Activated CD4-positive, alpha-beta T cell treated with anti-CD3 and anti-CD28 coated beads, Interleukin-2, amount 50 U/mL, for 16 hours (primary cell): Measurements from ENCODE around the gene PANK1.
"Not testable (repeated sequence)": the region's sequence is repeated elsewhere in the genome, so short reads cannot be mapped to it uniquely, and the experiment has no call there.

Source experiments
- DNase-seq: peaks from one replicate; pipeline ENCODE4 v3.0.0-alpha.2; 2020

PANK1 gene

DNA sequence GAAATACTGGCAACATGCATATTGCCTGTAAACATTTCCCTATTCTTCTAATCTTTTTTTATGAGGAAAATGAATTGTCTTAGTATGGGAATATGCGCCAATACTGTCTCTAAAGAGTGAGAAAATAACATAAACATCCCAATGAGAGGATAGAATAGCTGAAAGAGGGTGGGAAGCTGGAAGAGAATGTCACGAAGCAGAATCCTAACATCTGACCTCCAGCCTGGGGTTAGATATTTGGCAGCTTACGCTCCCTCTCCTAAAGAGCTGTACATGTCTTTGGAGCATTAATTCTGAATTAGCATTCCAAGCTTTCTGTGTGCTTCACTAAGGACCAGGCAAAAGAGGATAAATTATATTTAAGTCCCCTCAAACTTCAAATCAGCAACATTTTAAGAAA, 78.0 kb downstream of the PANK1 start:
- no peak for DNase-seq

- DNase-seq = no peak
These were observed 78.7 kb downstream of the PANK1 start for GRCh38 chr10:89566095-89566950.

- DNase-seq = no peak
These were observed 79.9 kb downstream of the PANK1 start for GRCh38 chr10:89565180-89565579.

- peak; percentile 46 for DNase-seq
These were observed 81.1 kb downstream of the PANK1 start for GRCh38 chr10:89563861-89564478.

- DNase-seq = no peak
These were observed 81.7 kb downstream of the PANK1 start for GRCh38 chr10:89563311-89563710.

GRCh38 chr10:89556600-89556999, 88.4 kb downstream of the PANK1 start:
- DNase-seq = no peak

DNA sequence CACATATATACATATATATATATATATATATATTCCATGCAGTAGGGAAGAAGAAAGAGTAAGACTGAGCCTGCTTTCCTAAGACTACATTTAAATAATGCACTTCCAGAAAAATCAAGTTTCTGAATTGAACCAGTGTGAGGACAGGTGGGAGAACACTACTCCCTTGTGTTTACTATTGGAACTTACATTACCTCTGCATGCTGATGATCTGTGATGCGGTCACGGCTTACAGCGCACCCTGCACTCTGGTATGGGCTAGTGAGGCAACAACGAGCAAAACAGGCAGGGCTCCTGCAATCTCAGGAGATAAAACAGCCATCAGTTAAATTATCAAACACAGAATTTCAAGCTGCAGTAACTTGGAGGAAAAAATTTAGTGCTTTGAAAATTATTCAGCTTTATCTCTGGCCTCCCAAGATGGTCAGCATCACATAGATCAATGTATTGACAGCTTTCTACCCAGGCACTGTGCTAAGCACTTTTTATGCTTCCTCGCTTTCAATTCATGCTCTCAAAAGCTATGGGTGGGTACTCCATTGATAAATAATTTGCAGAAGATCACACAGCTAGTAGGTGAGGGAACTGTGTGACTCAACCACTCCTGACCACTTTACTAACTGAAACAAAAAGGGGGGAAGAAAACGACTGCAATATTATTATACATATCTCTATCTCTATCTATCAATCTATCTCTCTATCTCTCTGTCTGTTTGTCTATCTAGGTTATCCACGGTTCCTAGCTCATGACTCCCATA, 89.2 kb downstream of the PANK1 start:
- DNase-seq = no peak

- no peak for DNase-seq
These were observed 90.6 kb downstream of the PANK1 start for GRCh38 chr10:89554433-89554832.

GRCh38 chr10:89553064-89553734, 91.8 kb downstream of the PANK1 start:
- DNase-seq = peak; percentile 18

DNA sequence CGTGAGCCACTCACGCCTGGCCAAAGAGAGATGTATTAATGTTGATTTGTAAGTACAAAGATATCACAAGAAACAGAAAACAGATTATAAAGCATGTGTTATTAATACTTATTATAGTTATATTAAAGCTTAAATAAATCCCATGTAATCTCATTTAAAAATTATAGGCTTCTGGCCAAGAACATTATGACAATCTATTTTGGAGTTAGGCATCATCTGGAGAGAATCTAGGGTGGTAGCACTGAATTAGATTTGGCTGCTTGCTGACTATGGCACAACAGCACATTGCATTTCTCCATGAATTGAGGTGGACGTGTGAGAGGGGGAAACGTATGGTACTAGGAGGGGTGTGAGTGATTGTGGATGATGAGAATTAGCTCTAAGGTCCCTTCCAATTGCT, 92.8 kb downstream of the PANK1 start:
- DNase-seq = no peak

- DNase-seq = no peak
These were observed 94.5 kb downstream of the PANK1 start for GRCh38 chr10:89550509-89550908.

DNA sequence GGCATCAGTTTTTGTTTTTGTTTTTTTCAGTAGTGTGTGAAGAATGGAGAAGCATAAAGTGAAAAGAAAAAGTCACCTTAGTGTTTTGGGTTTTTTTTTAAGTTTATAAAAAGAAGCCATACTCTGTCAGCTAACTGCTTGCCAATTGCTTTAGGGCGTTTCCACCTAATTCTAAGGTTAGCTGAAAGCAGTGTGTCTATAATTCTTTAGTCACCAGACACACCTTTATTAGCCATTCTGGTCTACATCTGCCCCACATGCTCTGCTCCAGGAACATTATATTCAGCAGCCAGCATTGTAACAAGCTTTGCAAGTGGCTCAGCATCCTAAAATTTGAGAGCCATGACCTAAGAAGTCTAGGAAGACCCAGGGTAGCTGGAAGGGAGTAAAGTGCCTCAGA, 95.5 kb downstream of the PANK1 start:
- no peak for DNase-seq

- DNase-seq = no peak
These were observed 96.4 kb downstream of the PANK1 start for GRCh38 chr10:89548673-89549072.

- DNase-seq = no peak
These were observed 97.1 kb downstream of the PANK1 start for GRCh38 chr10:89547853-89548513.

- not testable (repeated sequence) for DNase-seq
These were observed 98.4 kb downstream of the PANK1 start for GRCh38 chr10:89546651-89547050.

GRCh38 chr10:89543841-89544240, 101.2 kb downstream of the PANK1 start:
- DNase-seq = no peak

GRCh38 chr10:89540420-89540949, 104.6 kb downstream of the PANK1 start:
- DNase-seq = no peak

DNA sequence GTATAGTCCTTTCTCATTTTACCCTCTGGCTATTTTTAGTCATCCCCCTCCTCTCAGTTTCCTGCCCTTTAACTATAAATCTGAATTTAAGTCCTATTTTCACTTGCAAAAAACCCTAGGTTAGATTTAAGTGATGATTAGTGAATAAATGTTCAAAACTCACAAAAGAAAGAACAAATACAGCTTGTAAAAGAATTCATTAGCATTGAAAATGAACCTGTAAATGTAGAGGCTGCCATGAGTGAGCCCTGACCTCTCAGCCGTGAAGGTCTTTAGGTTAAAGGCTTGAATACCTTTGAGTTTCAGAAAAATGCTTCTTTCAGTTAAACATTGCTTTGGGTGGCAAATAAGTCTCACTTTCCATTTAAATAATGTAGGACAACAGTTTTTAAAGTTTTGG, 107.7 kb downstream of the PANK1 start:
- DNase-seq = no peak

DNA sequence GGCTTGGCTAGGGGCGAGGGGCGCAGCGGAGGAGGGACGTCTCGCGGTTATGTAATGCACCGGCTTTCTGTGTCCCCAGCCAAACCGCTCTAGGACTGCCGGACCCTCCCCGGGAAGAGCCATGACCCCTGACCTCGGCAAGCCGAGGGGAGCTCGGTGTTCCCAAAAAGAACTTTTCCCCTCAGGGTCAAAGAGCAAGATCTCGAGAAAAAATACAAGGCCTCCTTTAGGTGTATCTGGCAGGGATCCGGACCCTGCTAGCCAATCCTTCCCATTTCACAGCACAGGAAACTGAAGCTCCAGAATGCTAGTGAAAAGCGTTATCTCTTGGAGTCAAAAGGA, 109.1 kb downstream of the PANK1 start:
- DNase-seq = no peak

GRCh38 chr10:89535171-89536012, 109.7 kb downstream of the PANK1 start, which contains the start of gene SLC16A12:
SLC16A12 (minus strand) TSS chr10:89535594; CDS start chr10:89462578, 73,016 bp downstream.
- DNase-seq = no peak

DNA sequence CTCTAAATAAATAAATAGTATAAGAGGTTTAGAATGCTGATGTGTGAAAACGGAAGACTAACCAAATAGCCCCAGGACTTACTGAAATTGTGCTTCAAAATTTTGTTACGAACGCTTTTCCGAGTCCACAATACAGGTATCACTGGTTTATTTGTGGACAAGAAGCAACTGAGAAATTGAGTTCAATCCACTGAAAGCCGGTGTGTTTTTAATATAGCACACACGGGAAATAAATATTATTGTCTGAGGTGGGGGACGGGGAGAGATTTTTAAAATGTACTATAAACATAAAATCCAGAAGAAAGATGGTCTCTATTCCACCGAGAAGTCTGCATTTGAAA, 110.2 kb downstream of the PANK1 start:
- DNase-seq = no peak
